ENCODE results near the gene R3HCC1L.

R3HCC1L gene

GRCh38 chr10:98195120-98195519, 60.7 kb downstream of the R3HCC1L start:
- DNase-seq (ENCODE audit: low read depth), result peak; percentile 5
- no peak overlapping the region for H3K4me3 ChIP-seq (ENCODE audit: control insufficient read depth, low read depth, low read length)
- TF ChIP-seq CTCF (conservative IDR thresholded peaks at IDR 0.05; ENCODE audit: control insufficient read depth, insufficient read depth, low read depth, low read length), result no peak

DNA sequence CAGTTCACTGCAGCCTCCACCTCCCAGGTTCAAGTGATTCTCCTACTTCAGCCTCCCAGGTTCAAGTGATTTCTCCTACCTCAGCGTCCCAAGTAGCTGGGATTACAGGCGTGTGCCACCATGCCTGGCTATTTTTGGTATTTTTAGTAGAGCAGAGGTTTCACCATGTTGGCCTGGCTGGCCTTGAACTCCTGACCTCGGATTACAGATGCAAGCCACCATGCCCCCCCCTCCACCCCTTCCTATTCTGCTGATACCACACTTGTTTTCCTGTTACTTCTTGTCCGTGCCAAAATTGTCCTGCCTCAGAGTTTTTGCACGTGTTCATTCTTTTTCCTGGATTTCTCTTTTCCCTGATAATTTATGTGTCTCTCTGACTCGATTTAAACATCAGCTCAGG, 62.5 kb downstream of the R3HCC1L start:
- DNase-seq (ENCODE audit: low read depth), result no peak
- TF ChIP-seq CTCF (conservative IDR thresholded peaks at IDR 0.05; ENCODE audit: control insufficient read depth, insufficient read depth, low read depth, low read length), result no peak
- no peak overlapping the region for H3K4me3 ChIP-seq (ENCODE audit: control insufficient read depth, low read depth, low read length)

DNA sequence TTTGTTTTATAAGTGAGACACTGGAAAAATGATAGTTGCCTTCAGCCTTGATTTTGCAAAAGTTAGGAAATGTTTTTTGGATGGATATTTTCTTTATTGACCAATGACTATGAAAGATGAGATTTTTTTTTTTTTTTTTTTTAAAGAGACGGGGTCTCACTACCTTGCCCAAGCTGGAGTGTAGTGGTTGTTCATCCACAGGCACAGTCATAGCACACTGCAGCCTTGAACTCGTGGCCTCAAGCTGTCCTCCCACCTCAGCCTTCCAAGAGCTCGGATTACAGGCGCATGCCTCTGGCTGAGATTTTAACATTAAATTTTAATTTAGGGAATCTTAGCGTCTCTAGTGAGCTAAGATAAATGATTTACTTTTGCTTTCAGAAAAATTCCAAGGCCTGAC, 67.3 kb downstream of the R3HCC1L start:
- no peak for DNase-seq (ENCODE audit: low read depth)
- TF ChIP-seq CTCF (conservative IDR thresholded peaks at IDR 0.05; ENCODE audit: control insufficient read depth, insufficient read depth, low read depth, low read length), result no peak

DNA sequence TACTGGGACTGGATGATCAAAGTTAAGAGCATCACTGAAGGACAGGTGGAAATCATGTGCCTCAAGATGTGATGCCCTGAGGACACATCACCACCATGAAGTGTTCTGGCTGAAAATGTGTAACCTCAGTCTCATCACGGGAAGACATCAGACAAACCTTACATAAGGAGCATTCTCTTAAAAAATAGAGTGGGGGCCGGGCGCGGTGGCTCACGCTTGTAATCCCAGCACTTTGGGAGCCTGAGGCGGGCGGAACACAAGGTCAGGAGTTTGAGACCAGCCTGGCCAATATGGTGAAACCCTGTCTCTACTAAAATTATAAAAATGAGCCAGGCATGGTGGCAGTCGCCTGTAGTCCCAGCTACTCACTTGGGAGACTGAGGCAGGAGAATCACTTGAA, 67.9 kb downstream of the R3HCC1L start:
- no peak for DNase-seq (ENCODE audit: low read depth)
- TF ChIP-seq CTCF (conservative IDR thresholded peaks at IDR 0.05; ENCODE audit: control insufficient read depth, insufficient read depth, low read depth, low read length), result no peak
- no peak overlapping the region for H3K4me3 ChIP-seq (ENCODE audit: control insufficient read depth, low read depth, low read length)

More for the DNA sequence above, 67.3 kb downstream of the R3HCC1L start:
- H3K4me3 ChIP-seq (ENCODE audit: control insufficient read depth, low read depth, low read length), result no peak overlapping the region

DNA sequence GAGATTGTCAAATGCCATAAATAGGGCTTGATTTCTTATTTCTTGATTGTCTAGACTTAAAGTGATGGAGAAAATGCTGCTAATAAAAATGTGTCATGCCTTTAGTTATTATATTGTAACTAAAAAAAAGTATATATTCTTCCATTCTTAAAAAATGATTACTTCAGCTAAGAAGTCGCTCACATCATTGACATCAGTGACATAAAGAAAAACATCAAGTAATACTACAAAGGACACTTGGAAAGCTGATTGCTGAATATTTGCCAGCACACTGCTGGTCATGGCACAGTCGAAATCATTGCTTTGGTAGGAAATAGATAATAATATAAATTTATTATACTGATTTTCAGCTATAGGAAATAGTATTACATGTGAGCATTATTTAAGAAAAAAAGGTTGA, 70.9 kb downstream of the R3HCC1L start:
- TF ChIP-seq CTCF (conservative IDR thresholded peaks at IDR 0.05; ENCODE audit: control insufficient read depth, insufficient read depth, low read depth, low read length), result no peak
- H3K4me3 ChIP-seq (ENCODE audit: control insufficient read depth, low read depth, low read length), result no peak overlapping the region
- DNase-seq (ENCODE audit: low read depth), result no peak

DNA sequence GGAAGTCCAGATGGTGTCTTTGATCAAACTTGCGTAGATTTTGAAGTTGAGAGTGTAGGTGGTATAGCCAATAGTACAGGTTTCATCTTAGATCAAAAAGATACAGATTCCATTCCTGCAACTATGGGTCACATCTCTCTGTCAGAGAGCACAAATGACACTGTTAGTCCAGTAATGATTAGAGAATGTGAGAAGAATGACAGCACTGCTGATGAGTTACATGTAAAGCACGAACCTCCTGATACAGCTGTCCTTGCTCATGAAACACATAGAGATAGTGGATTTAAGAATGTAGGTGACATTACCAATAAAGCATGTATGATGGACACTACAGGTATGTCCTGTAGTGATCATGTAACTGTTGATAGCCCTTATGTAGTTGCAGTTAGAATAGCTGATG, 74.5 kb downstream of the R3HCC1L start:
- no peak for DNase-seq (ENCODE audit: low read depth)
- no peak overlapping the region for H3K4me3 ChIP-seq (ENCODE audit: control insufficient read depth, low read depth, low read length)
- no peak for TF ChIP-seq CTCF (conservative IDR thresholded peaks at IDR 0.05; ENCODE audit: control insufficient read depth, insufficient read depth, low read depth, low read length)

GRCh38 chr10:98209441-98209840, 75.0 kb downstream of the R3HCC1L start:
- DNase-seq (ENCODE audit: low read depth), result no peak
- TF ChIP-seq CTCF (conservative IDR thresholded peaks at IDR 0.05; ENCODE audit: control insufficient read depth, insufficient read depth, low read depth, low read length), result no peak
- H3K4me3 ChIP-seq (ENCODE audit: control insufficient read depth, low read depth, low read length), result no peak overlapping the region

Data from fibroblast of mammary gland (primary cell).